Measurements from ENCODE around the gene SLC4A1. TPM values are rescaled to one million over a fixed set of nuclear protein-coding genes. Genes with fewer than 3 reads are reported as not detected.

The SLC4A1 gene
- total RNA-seq, 1 donor from 2014 or later = not detected

- H3K27me3 ChIP-seq (ENCODE audit: control insufficient read depth, insufficient read depth, low read length) = no peaks in the 10 kb centered on the region
- H3K36me3 ChIP-seq (ENCODE audit: control insufficient read depth, insufficient read depth, low read length) = no peaks in the 10 kb centered on the region
- peak; percentile 66 for FAIRE-seq
- TF ChIP-seq CTCF (IDR thresholded peaks at IDR 0.05; ENCODE audit: insufficient read depth, low read length, severe bottlenecking) = peak; percentile 15
- H3K4me3 ChIP-seq (ENCODE audit: low read depth, low read length) = no peak overlapping the region
- DNase-seq (ENCODE audit: low read depth) = peak; percentile 38
These were observed 41.5 kb upstream of the SLC4A1 start for GRCh38 chr17:44309472-44309871.

GRCh38 chr17:44308865-44309264 is 40.9 kb upstream of the SLC4A1 start:
- Histone ChIP-seq H3K36me3 (ENCODE audit: control insufficient read depth, insufficient read depth, low read length) (no peaks in the 10 kb centered on the region), H3K4me3 (ENCODE audit: low read depth, low read length) (peak overlapping the region; percentile 47), H3K27me3 (ENCODE audit: control insufficient read depth, insufficient read depth, low read length) (no peaks in the 10 kb centered on the region)
- FAIRE-seq = no peak
- no peak for DNase-seq (ENCODE audit: low read depth)
- no peak for TF ChIP-seq CTCF (IDR thresholded peaks at IDR 0.05; ENCODE audit: insufficient read depth, low read length, severe bottlenecking)

GRCh38 chr17:44308320-44308818 is 40.4 kb upstream of the SLC4A1 start, which contains the start of gene RUNDC3A:
Gene RUNDC3A (plus strand): TSS chr17:44308601. CDS start chr17:44308833, 232 bp downstream.
- Histone ChIP-seq H3K27me3 (ENCODE audit: control insufficient read depth, insufficient read depth, low read length) (no peaks in the 10 kb centered on the region), H3K36me3 (ENCODE audit: control insufficient read depth, insufficient read depth, low read length) (no peaks in the 10 kb centered on the region), H3K4me3 (ENCODE audit: low read depth, low read length) (peak within 1 kb of the TSS; percentile 47)
- no peak for FAIRE-seq
- no peak for TF ChIP-seq CTCF (IDR thresholded peaks at IDR 0.05; ENCODE audit: insufficient read depth, low read length, severe bottlenecking)
- DNase-seq (ENCODE audit: low read depth) = peak; percentile 52

- Histone ChIP-seq H3K4me3 (ENCODE audit: low read depth, low read length) (peak overlapping the region; percentile 47), H3K36me3 (ENCODE audit: control insufficient read depth, insufficient read depth, low read length) (no peaks in the 10 kb centered on the region), H3K27me3 (ENCODE audit: control insufficient read depth, insufficient read depth, low read length) (no peaks in the 10 kb centered on the region)
- FAIRE-seq = no peak
- no peak for TF ChIP-seq CTCF (IDR thresholded peaks at IDR 0.05; ENCODE audit: insufficient read depth, low read length, severe bottlenecking)
- peak; percentile 61 for DNase-seq (ENCODE audit: low read depth)
These were observed 39.7 kb upstream of the SLC4A1 start for GRCh38 chr17:44307387-44308186.

- no peak for DNase-seq (ENCODE audit: low read depth)
- Histone ChIP-seq H3K4me3 (ENCODE audit: low read depth, low read length) (no peak overlapping the region), H3K27me3 (ENCODE audit: control insufficient read depth, insufficient read depth, low read length) (no peaks in the 10 kb centered on the region), H3K36me3 (ENCODE audit: control insufficient read depth, insufficient read depth, low read length) (no peaks in the 10 kb centered on the region)
- no peak for FAIRE-seq
- TF ChIP-seq CTCF (IDR thresholded peaks at IDR 0.05; ENCODE audit: insufficient read depth, low read length, severe bottlenecking) = no peak
These were observed 36.7 kb upstream of the SLC4A1 start for GRCh38 chr17:44304651-44305050.

All from bronchial epithelial cell (primary cell).